Sciatic nerve (tissue), 2 donors: ENCODE data around the gene MIEF1. TPM values are rescaled to one million over a fixed set of nuclear protein-coding genes. Genes with fewer than 3 reads are reported as not detected.

Source experiments
- ATAC-seq: fragments of 200-7000 bp; cut with Tn5 transposase; one replicate; pipeline ENCODE4 v1.9.1; 2020; ENCODE audit warnings: mild to moderate bottlenecking, moderate library complexity
- DNase-seq: peaks from one replicate; pipeline ENCODE4 v3.0.0-alpha.2; 2020; ENCODE audit warnings: low spot score
- intact Hi-C: fragments of 100-400 bp; cut with DNase I; formaldehyde crosslinking; loops from one replicate; pipeline ENCODE4 v1.14.2; 2022
- total RNA-seq: library from RNA; stranded (reverse); fragmentation: NEBNext Ultra II Directional; extraction: Animal tissue kit (Norgen Biotek cat#: 25700); gene quantifications from one replicate; pipeline ENCODE4 v1.2.1, GENCODE V29; 2021
- donor health status: DM: no; HTN: no; CAD: no.
- donor health status: DM: no; HTN: no; CAD: no.

Gene MIEF1
- total RNA-seq, 1 donor from 2014 or later = 19.0 TPM

DNA sequence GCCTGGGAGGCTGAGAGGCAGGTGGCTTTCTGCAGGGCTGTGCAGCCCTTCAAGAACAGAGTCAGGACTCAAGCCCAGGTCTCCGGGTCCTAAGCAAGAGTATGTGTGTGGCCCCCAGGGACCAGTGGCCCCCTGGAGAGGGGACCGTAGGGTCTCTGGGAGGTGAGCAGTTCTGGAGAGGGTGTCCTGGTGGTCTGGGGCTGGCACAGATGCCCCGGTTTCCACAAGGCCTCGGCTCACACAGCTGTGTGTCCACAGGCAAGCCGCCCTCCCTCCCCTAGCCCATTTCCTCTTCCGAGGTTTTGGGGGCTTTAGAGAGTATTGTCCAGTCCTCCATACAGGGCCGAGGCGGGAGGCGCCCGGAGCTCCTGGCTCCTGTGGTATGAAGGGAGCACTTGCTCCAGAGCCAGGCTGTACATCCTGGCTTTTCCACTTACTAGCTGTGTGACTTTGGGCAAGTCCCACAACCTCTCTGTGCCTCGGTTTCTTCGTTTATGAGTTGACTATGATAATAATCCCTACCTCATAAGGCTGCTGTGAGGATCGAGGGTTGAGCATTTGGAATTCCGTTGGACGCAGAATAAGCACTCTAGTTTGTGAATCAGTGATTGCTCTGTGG, 33.9 kb downstream of the MIEF1 start:
- intact Hi-C loops = loop anchor here (5.0 kb wide), 1 partner anchor 486 kb away; no protein-coding TSS in a partner anchor
- DNase-seq (no peak), ATAC-seq (no peak)

DNA sequence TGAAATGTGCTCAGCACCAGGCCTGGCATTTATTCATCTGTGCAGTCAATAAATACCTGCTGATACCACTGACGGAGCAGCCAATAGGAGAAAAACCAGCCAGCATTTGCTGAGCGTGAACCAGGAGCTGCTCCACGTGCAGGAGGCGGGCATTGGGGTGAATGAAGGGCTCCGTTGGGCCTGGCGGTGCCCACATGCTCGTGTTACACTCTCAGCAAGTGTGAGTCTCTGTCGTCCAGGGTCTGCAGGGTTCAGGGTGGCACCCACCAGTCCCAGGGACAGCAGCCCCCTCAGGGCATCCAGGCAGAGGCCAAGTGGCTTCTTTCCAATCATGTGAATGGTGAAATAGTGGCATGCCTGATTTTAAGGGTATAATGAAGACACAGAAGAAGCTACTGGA, 34.6 kb downstream of the MIEF1 start:
- no peak for DNase-seq
- no peak for ATAC-seq
- intact Hi-C loops = loop anchor here (5.0 kb wide), 1 partner anchor 486 kb away; no protein-coding TSS in a partner anchor

DNA sequence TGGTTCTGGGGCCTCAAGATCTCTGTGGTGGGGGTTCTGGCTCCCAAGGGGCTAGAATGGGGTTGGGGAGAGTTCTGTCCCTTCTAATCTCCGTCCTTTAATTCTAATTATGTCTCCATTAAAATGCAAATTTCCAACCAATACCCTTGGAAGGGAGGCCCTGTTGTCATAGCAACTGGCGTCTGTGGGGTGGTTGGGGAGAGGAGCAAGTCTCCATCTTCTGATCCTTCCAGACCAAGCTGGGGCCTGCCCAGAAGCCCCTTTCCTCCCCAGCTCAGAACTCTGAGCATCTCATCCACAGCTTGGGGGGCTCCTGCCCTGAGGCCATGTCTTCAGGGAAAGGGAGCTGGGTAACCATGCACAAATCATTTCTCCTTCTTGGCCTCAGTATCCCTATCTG, 35.9 kb downstream of the MIEF1 start:
- DNase-seq (no peak), ATAC-seq (no peak)
- intact Hi-C loops = loop anchor here (5.0 kb wide), 1 partner anchor 484 kb away; no protein-coding TSS in a partner anchor

DNA sequence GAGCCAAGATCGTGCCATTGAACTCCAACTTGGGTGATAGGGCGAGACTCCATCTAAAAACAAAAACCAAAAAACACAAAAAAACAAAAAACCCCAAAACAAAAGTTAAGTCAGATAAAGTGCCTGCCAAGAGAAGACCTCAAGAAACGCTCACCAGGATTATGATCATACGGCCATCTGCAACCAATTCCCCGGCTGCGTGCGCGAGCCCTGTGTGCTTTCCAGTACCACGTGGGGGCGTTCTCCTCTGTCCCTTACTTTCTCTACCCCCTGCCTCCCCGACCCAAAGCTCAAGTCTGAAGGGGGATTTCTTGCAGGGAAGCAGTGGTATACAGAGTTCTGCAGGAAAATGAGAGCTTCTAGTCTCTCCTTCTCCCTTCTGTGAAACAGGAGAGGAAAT, 41.0 kb downstream of the MIEF1 start:
- intact Hi-C loops = loop anchor here (10.0 kb wide), 1 partner anchor 802 kb away; the partner anchor contains the start of gene ADSL
- no peak for DNase-seq
- no peak for ATAC-seq

DNA sequence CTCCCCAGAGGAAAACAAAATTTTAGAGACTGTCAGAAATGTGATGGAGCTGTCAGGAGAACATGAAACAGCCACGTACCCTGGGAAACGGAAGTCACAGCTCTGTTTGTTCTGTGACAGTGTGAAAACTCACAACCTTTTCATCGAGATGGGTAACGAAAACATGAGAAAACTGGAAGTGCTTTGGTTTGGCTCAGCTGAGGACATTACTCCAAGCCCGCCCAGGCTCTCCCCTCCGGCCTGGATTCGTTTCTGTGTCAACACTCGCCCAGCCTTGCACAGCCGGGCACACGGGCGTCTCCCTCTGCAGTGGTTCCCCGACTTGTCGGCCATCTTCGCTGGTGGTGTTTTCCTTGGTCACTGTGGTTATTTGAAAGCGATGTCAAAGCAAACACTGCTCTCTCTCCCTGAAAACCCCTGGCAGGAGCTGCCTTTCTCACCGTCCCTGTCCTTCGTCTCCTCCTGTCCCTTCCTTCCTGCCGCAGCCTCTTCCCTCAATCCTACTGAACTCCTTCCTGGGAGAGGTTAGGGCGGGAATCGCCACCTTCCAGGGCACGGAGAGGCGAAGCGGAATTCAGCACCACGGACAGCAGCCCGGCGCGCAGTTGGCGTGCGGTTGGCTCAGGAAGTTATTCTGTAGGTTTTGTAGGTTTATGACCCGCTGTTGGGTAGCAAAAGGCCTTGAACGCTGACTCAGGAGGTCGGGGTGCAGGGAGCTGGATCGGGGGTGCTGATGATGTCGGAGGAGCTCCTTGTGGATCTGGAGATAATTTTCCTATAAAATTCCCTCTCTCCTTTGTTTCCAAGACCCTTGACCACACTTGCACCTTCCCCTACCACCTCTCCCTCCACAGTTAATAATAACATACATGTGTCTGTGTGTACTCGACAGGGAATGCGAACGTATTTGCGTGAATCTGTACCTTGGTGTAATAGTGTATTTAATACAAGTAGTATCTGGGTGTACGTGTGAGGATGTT, 43.6 kb downstream of the MIEF1 start:
- intact Hi-C loops = loop anchor here (10.0 kb wide), 1 partner anchor 799 kb away; the partner anchor contains the start of gene ADSL
- ATAC-seq = peak; percentile 59

DNA sequence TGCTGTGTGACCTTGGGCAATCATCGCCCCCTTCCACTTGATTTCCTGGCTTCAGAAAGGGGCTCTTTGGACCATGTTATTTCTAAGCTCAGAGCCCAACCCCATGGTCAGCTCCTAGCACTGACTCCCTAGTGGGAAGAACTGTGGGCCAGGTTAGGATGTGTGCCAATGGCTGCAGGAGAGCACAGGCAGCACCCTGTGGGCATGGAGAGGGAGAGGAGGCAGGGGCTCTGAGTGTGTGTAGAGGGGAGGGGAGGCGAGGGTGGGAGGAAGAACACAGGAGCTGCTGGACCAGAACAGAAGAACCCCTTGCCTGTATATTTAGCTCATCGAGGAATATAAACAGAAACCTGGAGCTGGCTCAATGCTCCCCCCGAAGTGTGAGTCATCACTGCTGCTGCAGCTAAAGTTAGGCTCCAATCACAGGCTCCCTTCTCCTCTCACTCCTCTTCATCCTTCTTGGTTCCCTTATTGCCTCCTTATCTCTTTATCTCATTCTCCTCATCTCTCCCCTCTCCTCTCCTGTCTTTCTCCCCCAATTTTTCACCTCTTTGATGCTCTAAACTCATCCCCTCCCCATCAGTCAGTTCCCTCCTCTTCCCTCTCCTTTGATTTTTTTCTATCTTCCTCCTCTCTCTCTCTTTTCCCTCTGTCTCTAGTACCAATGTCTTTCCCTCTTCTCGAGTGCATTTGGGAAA, 44.9 kb downstream of the MIEF1 start:
- ATAC-seq (no peak), DNase-seq (no peak)
- intact Hi-C loops = loop anchor here (10.0 kb wide), 1 partner anchor 798 kb away; the partner anchor contains the start of gene ADSL

More for the DNA sequence above, 43.6 kb downstream of the MIEF1 start:
- no peak for DNase-seq

DNA sequence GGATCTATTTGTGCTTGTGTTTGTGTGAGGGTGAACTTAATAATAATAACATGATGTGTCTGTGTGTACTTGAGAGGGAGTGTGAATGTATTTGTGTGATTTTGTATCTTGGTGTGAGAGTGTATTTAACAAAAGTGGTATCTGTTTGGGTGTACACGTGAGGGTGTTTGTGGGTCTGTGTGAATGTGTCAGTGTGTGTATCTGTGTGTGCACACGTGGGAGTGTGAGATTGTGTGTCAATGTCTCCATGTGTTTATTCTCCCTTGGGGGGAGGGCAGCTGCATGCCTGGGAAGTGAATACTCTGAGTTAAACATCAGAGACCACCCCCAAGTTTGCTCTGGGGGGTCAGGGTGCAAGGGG, 45.5 kb downstream of the MIEF1 start:
- no peak for ATAC-seq
- intact Hi-C loops = loop anchor here (10.0 kb wide), 1 partner anchor 797 kb away; the partner anchor contains the start of gene ADSL
- no peak for DNase-seq

DNA sequence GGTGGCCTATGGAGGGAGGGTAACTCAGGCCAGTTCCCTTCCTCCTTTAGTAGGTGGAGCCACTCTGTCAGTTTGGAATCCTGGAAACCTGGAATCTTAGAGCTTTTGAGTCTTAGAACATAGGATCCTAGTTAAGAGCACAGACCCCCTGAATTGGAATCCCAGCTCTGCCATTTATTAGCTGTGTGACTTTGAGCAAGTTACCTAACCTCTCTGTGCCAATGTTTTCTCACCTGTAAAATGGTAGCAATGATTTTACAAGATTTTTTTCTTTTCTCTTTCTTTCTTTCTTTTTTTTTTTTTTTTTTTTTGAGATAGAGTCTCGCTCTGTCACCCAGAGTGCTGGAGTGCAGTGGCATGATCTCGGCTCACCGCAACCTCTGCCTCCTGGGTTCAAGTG, 51.3 kb downstream of the MIEF1 start:
- DNase-seq = no peak
- ATAC-seq = no peak
- intact Hi-C loops = no loop called here

DNA sequence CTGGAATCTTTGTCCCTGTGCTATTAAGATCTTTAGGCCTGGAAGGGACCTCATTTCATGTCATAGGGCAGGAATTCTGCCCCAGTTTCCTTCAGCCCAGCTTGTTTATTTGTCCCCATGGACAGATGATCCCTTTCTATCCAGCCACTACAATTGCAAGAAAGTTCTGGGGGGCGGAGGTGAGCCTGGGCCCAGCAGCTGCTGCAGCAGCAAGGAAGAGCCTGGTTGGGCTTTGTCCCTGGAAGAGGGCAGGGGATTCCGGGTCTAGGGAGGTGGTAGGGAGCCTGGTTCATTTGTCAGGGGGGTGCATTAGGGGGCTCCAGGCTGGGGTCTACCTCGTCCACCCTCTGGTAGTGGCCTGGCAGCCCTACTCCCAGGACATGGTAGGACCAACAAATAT, 52.1 kb downstream of the MIEF1 start:
- intact Hi-C loops = no loop called here
- no peak for DNase-seq
- no peak for ATAC-seq

DNA sequence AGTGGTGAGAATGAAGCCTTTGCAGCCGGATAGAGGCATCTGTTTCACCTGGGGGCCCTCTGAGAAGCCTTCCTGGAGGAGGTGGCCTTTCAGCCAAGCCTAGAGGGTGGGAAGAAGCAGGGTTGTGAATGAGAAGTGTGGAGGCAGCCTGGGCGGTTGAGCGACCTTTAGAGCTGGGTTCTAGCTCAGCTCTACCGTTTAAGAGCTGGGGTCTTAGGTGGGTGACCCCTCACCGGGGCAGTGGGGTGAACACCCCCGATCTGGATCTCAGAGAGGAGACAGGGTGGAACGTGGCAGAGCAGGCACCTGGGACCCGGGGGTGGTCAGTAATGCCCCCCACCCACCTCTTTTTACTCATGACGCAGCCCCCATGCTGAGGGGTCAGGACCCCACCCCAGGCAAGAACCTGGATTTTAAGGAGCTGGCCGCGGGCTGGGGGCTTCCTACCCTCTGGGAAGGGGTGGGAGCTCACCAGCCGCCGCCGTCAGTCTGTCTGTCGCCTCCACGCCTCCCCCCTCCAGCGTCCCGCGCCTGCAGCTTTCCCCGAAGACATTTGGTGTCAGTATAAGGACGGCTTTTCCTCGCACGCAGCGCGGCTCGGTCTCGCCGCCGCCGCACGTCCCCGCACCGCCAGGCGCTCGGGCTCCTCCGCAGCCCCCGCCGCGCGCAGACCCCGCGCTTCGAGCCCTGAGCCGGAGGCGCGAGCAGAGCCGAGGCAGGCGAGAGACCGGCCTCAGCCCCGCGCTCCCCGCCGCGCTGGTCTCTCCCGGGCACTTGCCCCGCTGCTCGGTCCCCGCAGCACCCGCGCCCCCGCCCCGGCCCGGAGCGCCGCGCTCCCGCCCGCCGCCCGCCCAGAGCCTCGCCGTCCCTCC, 55.1 kb downstream of the MIEF1 start:
- ATAC-seq (peak; percentile 22), DNase-seq (no peak)
- intact Hi-C loops = loop anchor here (5.0 kb wide), 1 partner anchor 470 kb away; no protein-coding TSS in a partner anchor

DNA sequence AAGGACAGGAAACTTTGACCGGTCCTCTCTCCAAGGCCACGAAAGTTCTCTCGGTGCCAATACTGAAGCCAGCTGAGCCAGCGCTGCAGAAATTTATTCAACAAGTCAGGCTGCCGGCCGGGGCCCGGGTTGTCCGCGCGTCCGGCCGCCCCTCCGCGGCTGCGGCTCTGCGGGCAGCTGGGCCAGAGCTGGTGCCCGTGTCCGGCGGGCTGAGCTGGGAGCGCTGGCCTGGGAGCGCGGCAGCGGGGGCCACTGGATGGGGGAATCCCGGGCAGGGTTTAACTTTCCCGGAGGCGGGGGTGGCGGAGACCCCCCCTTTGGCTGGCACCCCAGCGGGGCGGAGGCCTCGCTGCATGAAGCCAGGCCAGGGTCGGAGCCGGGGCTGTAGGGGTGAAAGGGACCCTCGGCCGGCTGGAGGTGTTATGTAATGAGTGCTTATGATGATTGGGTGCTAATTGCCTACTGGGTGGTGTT, 56.2 kb downstream of the MIEF1 start:
- intact Hi-C loops = loop anchor here (5.0 kb wide), 1 partner anchor 469 kb away; no protein-coding TSS in a partner anchor
- ATAC-seq = no peak
- DNase-seq = no peak

DNA sequence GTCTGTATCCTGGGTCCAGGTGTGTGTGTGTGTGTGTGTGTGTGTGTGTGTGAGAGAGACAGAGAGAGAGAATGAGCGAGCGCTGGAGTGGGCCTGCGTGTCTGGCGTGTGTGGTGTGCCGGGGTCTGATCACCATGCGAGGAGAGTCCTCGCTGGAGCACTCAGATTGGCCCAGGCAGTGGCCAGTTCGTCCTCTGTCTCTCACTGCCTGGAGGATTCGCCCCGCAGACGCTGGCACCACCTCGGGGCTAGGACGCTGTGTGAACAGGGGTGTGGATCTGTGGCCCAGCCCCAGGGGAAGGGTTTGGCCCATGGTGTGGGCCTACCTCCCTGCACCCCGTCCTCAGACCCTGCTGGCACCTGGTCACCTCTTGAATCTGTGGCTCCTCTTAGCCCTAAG, 56.9 kb downstream of the MIEF1 start:
- ATAC-seq (no peak), DNase-seq (no peak)
- intact Hi-C loops = loop anchor here (5.0 kb wide), 1 partner anchor 468 kb away; no protein-coding TSS in a partner anchor

DNA sequence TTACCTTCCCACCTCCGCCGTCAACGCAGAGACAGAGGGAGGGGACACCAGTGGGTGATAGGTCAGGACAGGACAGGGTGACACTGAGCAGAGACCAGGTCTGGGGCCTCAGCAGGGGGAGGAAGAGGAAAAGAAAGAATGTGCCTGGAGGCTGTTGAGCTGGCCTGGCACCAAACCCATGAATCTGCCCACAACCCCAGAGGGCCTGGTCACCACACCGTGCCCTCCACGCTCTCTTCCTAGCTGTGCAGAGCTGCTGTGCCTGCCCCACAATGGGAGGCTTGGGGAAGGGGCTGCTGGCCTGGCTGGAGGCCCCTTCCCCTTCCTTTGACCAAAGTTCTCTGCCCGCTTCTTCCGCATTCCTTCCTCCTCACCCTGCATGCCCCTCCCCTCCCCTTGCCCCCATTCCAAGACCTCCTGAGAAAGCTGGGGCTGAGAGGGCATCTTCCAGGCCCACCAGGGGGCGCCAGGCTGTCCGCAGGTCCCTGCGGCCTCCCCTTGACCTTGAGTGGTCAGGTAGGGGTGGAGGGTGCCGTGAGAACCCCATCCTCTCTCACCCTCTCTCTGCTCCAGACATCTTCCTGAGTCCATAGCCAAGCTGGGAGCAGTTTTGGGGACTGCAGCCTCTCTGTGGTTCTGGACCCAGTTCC, 57.5 kb downstream of the MIEF1 start:
- no peak for ATAC-seq
- intact Hi-C loops = loop anchor here (5.0 kb wide), 1 partner anchor 468 kb away; no protein-coding TSS in a partner anchor
- DNase-seq = no peak

DNA sequence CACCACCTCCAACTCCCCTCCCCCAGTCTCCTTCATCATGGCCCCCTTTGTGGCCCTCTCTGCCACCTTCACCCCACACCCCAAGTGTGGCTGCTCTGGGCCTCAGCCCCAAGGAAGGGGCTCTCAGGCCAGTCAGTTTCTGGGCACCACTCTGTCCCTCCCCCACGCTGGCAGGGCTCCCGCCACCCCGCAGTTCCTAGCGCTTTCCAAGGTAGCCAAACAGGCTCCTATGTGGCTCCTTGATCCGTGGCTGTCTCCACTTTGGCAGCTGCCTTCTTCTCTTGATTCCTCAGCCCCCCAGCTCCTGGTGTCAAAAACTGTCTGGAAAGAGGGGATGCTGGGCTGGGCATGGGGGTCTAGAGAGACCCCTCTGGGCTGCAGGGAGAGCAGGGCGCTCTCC, 58.0 kb downstream of the MIEF1 start:
- intact Hi-C loops = no loop called here
- ATAC-seq (no peak), DNase-seq (no peak)

DNA sequence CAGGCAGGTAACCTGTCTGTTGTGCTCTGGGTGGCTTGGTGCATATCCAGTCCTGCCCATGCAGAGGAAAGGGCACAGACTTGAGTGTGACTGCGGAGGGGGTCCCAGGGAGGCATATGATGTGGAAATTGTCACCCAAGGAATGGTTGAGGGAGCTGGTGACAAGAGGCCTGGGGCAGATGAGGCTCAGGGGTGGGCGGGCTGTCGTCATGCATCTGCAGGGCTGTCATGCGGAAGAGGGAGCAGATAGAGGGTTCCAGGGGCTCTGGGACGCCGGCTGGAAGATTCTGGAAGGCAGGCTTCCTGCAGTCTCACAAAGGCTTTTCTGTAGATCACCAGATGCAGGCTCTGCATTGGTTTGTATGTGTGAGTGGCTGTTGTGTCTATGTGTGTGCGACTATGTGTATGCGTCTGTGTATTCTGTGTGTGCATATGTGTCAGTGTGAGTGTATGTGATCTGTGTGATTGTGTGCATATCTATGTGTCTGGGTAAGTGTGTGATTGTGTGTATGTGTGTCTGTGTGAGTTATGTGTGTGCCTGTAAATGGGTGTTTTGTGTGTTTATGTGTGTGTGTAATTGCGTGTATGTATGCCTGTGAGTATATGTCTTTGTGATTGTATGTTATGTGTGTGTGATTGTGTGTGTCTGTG, 60.9 kb downstream of the MIEF1 start:
- no peak for ATAC-seq
- intact Hi-C loops = no loop called here

DNA sequence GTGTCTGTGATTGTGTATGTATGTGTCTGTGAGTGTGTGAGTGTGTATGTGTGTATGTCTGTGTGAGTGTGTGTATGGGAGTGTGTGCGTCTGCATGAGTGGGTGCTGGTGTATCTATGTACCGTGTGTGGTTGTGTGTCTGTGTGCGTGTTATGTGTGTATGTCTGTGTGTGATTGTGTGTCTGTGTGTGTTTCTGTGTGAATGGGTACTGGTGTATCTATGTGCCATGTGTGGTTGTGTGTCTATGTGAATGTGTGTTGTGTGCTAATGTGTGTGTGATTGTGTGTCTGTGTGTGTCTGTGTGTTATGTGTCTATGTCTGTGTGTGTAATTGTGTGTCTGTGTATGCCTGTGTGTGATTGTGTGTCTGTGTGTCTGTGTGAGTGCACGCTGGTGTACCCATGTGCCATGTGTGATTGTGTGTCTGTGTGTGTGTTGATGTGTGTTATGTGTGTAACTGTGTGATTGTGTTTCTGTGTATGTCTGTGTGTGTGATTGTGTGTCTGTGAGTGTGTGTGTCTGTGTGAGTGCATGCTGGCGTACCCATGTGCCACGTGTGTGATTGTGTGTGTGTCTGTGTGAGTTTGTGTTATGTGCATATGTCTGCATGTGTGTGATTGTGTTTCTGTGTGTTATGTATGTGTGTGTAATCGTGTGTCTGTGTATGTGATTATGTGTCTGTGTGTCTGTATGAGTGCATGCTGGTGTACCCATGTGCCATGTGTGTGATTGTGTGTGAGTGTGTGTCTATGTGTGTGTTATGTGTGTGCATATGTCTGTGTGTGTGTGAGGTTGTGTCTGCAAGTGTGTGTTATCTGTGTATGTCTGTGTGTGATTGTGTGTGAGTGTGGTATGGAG, 61.7 kb downstream of the MIEF1 start:
- ATAC-seq (no peak), DNase-seq (no peak)
- intact Hi-C loops = no loop called here

More for the DNA sequence above, 60.9 kb downstream of the MIEF1 start:
- DNase-seq = no peak
